Astrocyte of the cerebellum (primary cell): ENCODE results near the gene PRRC2C.
"Not testable (repeated sequence)": the region's sequence is repeated elsewhere in the genome, so short reads cannot be mapped to it uniquely, and the experiment has no call there.

Experiments
- DNase-seq: peaks from one replicate; pipeline ENCODE4 v3.0.0-alpha.2; 2011; ENCODE audit warnings: low read depth
- H3K4me3 ChIP-seq: 2 replicates; pipeline ENCODE4 v1.5.1; 2011; ENCODE audit warnings: mild to moderate bottlenecking, low read depth, low read length, moderate library complexity
- CTCF ChIP-seq: IDR thresholded peaks from 2 replicates; pipeline ENCODE4 v1.5.1; 2012; ENCODE audit warnings: low read length, low read depth, moderate library complexity, mild to moderate bottlenecking; ENCODE audit errors: missing control alignments
- in situ Hi-C: cut with HindIII; loops from 2 replicates; pipeline ENCODE4 v1.10.0; 2017; ENCODE audit warnings: low sequenced_read_pairs

Gene PRRC2C

DNA sequence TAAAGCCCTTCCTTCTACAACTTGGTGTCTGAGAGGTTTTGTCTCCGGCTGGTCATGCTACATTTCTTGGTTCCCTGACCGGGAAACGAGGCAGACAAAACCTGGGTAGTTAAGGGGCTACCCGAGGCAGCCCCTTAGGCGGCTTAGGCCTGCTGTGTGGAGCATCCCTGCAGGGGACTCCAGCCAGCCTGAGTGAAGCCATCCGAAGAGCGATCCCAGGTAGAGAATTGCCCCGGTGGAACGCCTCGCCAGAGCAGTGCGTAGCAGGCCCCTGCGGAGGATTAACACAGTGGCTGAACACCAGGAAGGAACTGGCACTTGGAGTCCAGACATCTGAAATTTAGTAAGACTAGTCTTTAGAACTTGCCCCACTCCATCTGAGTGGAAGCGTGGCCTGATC, 115.5 kb downstream of the PRRC2C start:
- no peak overlapping the region for H3K4me3 ChIP-seq
- no peak for TF ChIP-seq CTCF
- in situ Hi-C loops: no loop called here
- no peak for DNase-seq

DNA sequence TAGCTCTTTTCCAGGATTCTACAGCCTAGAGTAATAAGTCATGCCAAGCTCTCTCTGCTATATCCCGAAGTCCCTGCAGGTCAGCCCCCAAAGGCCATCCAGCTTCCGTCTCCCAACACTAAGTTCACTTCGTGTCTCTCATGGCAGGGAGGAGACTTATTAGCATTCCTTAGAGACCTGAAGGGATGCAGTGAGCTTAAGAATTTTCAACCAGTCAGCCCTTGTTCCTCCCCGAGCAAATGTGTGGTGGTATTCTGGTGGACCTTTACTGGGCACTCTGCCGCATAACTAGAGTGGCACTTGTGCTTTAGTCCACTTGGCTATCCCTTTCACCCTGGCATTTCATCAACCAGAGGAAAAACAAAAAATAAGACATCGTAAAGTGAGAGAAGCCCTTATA, 117.7 kb downstream of the PRRC2C start:
- H3K4me3 ChIP-seq: not testable (repeated sequence)

DNA sequence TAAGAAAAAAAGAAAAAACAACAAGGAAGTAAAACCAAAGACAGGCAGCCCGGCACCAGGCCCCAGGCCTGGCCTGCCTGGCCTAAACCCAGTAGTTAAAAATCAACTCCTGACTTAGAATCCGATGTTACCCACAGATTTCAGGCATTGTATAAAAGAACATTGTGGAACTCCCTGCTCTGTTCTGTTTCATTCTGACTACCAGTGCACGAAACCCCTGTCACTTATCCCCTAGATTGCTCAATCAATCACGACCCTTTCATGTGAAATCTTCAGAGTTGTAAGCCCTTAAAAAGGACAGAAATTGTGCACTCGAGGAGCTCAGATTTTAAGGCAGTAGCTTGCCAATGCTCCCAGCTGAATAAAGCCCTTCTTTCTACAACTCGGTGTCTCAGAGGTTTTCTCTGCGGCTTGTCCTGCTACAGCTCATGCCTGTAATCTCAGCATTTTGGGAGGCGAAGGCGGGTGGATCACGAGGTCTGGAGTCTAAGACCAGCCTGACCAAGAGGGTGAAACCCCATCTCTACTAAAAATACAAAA, 121.1 kb downstream of the PRRC2C start:
- in situ Hi-C loops: no loop called here
- no peak for DNase-seq
- TF ChIP-seq CTCF: no peak
- no peak overlapping the region for H3K4me3 ChIP-seq

More for the DNA sequence above, 117.7 kb downstream of the PRRC2C start:
- DNase-seq, in situ Hi-C loops: not testable (repeated sequence)

DNA sequence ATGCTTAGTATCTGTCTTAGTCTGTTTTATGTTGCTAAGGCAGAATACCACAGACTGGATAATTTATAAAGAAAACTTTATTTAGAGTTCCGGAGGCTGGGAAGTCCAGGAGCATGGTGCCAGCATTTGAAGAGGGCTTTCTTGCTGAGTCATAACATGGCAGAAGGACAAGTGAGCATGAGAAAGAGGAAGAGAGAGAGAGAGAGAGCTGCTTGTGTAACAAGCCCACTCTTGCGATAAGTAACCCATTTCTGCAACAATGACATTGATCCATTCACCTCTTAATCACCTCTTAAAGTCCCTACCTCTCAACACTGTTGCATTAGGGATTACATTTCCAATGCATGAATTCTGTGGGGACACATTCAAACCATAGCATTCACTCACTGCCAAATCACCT, 125.1 kb downstream of the PRRC2C start:
- in situ Hi-C loops: no loop called here
- no peak for DNase-seq
- TF ChIP-seq CTCF: no peak

DNA sequence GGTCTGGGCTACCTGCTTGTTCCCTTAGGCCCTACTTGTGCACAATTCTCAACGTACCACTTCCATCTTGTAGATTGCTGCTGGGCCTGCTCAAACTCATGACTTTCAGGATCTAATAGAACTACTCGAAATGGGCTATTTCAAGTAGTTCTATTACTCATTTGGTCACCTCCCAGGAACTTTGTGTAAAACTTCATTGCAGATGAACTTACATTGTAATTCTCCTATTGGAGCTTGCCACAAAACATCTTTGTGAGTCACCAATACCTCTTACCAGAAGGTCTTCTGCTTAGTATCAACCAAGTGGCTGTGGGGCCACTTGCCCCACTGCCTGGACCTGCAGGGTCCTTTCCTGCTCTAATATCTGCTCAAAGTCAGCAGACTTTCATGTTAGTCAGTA, 126.0 kb downstream of the PRRC2C start:
- H3K4me3 ChIP-seq: no peak overlapping the region
- in situ Hi-C loops: no loop called here
- DNase-seq: no peak
- TF ChIP-seq CTCF: no peak

More for the DNA sequence above, 125.1 kb downstream of the PRRC2C start:
- no peak overlapping the region for H3K4me3 ChIP-seq

DNA sequence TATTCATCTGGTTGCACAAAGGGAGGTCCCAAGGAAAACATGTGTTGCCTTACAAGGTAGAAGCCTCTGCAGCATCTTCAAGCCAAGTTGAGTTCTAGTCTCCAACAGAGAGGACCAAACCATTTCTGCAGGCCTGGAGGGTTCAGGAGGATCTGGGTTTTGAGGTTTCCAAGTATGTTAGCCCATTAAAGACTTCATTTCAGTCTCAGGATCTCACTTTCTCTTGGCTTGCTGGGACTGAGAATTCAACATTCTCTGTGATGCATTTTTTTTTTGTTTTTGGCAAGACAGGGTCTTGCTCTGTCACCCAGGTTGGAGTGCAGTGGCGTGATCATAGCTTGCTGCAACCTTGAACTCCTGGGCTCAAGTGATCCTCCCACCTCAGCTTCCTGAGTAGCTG, 128.0 kb downstream of the PRRC2C start:
- in situ Hi-C loops: no loop called here
- no peak for TF ChIP-seq CTCF
- no peak overlapping the region for H3K4me3 ChIP-seq
- no peak for DNase-seq

DNA sequence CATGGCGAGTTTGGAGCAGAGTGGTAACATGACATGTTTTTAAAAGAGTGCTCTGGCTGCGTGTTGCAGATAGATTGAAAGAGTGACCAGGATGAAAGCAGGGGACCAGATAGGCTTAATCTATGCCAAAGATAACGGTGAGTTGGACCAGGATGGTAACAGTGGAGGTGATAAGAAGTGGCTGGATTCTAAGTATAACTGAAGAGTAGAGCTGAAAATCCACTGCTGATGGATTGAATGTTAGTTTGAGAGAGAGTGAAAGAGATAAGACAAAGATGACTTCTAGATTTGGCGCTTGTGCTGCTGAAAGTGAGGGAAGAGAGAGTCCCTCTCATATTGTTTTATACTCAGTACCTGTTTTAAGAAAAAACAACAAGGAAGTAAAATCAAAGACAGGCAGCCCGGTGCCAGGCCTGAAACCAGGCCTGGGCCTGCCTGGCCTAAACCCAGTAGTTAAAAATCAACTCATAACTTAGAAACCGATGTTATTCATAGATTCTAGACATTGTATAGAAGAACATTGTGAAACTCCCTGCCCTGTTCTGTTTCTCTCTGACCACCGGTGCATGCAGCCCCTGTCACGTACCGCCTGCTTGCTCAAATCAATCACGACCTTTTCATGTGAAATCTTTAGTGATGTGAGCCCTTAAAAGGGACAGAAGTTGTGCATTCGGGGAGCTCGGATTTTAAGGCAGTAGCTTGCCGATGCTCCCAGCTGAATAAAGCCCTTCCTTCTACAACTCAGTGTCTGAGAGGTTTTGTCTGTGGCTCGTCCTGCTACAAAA, 130.0 kb downstream of the PRRC2C start:
- DNase-seq, in situ Hi-C loops, H3K4me3 ChIP-seq: not testable (repeated sequence)
